Lower leg skin (tissue), 3 donors: ENCODE data around the gene CYSLTR2.

ENCODE experiments used
- POLR2A ChIP-seq, 2 donors: fragments of 450-650 bp; IDR thresholded peaks; one replicate each; pipeline ENCODE4 v1.6.1; 2016 to 2017; ENCODE audit warnings: antibody characterized with exemption in 2 of 2, mild to moderate bottlenecking in 1 of 2, moderate library complexity in 1 of 2
- TF ChIP-seq, protein P1 (sequence below), 3 donors: fragments of 450-650 bp; IDR thresholded peaks; one replicate each; pipeline ENCODE4 v1.5.1; 2016; ENCODE audit warnings: antibody characterized with exemption in 3 of 3, mild to moderate bottlenecking in 3 of 3, moderate library complexity in 2 of 3

DNA sequence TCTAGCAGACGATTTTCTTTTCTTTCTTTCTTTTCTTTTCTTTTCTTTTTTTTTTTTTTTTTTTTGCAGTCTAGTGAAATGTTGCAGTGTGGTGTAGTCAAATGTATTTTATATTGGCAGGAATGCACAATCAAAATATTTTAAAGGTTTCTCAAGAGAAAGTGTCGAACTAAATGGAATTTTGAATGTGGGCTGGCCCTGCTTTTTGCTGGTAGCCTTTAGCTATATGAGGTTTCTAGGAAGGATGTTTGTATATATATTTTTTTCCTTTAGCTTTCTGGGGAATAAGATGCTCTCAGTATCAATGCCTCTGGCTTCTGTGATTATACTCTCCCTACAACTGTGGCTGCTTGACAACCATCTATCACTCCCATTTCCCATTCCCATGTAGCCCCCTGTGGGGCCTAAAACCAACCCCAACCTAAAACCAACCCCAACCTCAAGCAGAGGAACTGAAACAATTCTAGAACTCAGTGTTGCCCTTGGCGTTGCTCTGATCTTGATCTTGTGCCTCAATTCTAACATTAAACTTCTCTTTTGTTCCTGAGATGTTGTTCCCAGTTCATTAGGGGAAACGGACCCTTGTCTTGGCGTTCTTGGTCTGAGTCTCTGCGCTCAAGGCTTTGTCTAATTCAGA lies 27.1 kb downstream of the CYSLTR2 start:
- TF ChIP-seq, protein P1, sequence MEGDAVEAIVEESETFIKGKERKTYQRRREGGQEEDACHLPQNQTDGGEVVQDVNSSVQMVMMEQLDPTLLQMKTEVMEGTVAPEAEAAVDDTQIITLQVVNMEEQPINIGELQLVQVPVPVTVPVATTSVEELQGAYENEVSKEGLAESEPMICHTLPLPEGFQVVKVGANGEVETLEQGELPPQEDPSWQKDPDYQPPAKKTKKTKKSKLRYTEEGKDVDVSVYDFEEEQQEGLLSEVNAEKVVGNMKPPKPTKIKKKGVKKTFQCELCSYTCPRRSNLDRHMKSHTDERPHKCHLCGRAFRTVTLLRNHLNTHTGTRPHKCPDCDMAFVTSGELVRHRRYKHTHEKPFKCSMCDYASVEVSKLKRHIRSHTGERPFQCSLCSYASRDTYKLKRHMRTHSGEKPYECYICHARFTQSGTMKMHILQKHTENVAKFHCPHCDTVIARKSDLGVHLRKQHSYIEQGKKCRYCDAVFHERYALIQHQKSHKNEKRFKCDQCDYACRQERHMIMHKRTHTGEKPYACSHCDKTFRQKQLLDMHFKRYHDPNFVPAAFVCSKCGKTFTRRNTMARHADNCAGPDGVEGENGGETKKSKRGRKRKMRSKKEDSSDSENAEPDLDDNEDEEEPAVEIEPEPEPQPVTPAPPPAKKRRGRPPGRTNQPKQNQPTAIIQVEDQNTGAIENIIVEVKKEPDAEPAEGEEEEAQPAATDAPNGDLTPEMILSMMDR (IDR thresholded peaks at IDR 0.05): no peak
- no peak for TF ChIP-seq POLR2A (IDR thresholded peaks at IDR 0.05)
